MM.1S (cell line): Measurements from ENCODE around the gene AK8.

Experiments used
- DNase-seq: peaks from one replicate; pipeline ENCODE4 v3.0.0-alpha.2; 2015
- H2AFZ ChIP-seq: fragments of 300-600 bp; sonication (generic); 2 replicates; pipeline ENCODE4 v1.6.0; 2016; ENCODE audit warnings: antibody characterized with exemption, low read length
- H3F3A ChIP-seq: fragments of 300-600 bp; sonication (generic); 2 replicates; pipeline ENCODE4 v1.6.1; 2016; ENCODE audit warnings: mild to moderate bottlenecking, antibody characterized with exemption, low read length, moderate library complexity, mixed read lengths; ENCODE audit not compliant: insufficient read depth
- H3K27ac ChIP-seq: fragments of 300-600 bp; sonication (generic); 2 replicates; pipeline ENCODE4 v1.5.1; 2016; ENCODE audit warnings: mild to moderate bottlenecking, low read length
- H3K27me3 ChIP-seq: fragments of 300-600 bp; sonication (generic); replicated peaks from 2 replicates; pipeline ENCODE4 v1.6.0; 2016; ENCODE audit warnings: low read length; ENCODE audit not compliant: insufficient read depth
- H3K36me3 ChIP-seq: fragments of 300-600 bp; sonication (generic); replicated peaks from 2 replicates; pipeline ENCODE4 v1.6.1; 2016; ENCODE audit warnings: mild to moderate bottlenecking, low read length, mixed read lengths; ENCODE audit not compliant: insufficient read depth
- H3K4me1 ChIP-seq: fragments of 300-600 bp; sonication (generic); 2 replicates; pipeline ENCODE4 v1.6.1; 2016; ENCODE audit warnings: low read length, mixed read lengths
- H3K4me2 ChIP-seq: fragments of 300-600 bp; sonication (generic); 2 replicates; pipeline ENCODE4 v1.6.0; 2016; ENCODE audit warnings: low read depth, low read length
- H3K4me3 ChIP-seq: fragments of 300-600 bp; sonication (generic); 2 replicates; pipeline ENCODE4 v1.5.1; 2016; ENCODE audit warnings: low read length, mixed read lengths
- H3K79me2 ChIP-seq: fragments of 300-600 bp; sonication (generic); 2 replicates; pipeline ENCODE4 v1.6.1; 2016; ENCODE audit warnings: mixed run types, low read length, mixed read lengths
- H3K9ac ChIP-seq: fragments of 300-600 bp; sonication (generic); 2 replicates; pipeline ENCODE4 v1.6.1; 2016; ENCODE audit warnings: low read length, mixed read lengths
- H3K9me2 ChIP-seq: fragments of 300-600 bp; sonication (generic); replicated peaks from 2 replicates; pipeline ENCODE4 v1.6.1; 2016; ENCODE audit warnings: mild to moderate bottlenecking, low read length, mixed read lengths; ENCODE audit not compliant: insufficient read depth
- H3K9me3 ChIP-seq: fragments of 300-600 bp; sonication (generic); replicated peaks from 2 replicates; pipeline ENCODE4 v1.6.1; 2016; ENCODE audit warnings: mild to moderate bottlenecking, low read length, mixed read lengths; ENCODE audit not compliant: insufficient read depth
- H4K20me1 ChIP-seq: fragments of 300-600 bp; sonication (generic); 2 replicates; pipeline ENCODE4 v1.6.1; 2016; ENCODE audit warnings: mild to moderate bottlenecking, low read length, moderate library complexity, mixed read lengths; ENCODE audit not compliant: insufficient read depth
- EZH2 ChIP-seq: fragments of 300-600 bp; sonication (generic); optimal IDR thresholded peaks from 2 replicates; pipeline ENCODE3; 2017; ENCODE audit warnings: low read depth, mild to moderate bottlenecking, antibody characterized with exemption, low read length, mixed read lengths
- EZH2phosphoT487 ChIP-seq: fragments of 300-600 bp; sonication (generic); IDR thresholded peaks from 2 replicates; pipeline ENCODE4 v1.6.1; 2018; ENCODE audit warnings: antibody characterized with exemption, low read length
- TF ChIP-seq, protein P1 (sequence below): fragments of 300-600 bp; sonication (generic); IDR thresholded peaks from 2 replicates; pipeline ENCODE4 v1.5.1; 2016; ENCODE audit warnings: antibody characterized with exemption, low read length, mixed read lengths

Gene AK8

DNA sequence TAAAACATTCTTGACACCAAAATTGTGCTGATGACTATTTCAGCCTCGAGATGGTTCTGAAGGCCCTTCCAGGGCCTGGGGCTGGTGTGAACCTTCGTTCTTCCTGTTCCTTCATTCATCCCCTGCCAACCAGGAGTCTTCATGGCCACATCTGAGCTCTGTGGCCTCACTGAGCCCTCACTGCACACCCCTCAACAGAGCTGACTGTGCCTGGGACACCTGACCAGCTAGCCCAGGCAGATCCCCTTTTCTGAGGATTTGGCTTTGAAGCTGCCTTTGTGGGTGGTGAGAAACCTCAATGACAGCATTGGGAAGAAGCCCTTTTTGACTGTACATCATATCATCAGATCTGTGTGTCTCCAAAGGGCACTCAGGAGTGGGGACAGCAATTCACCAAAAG, 13.8 kb downstream of the AK8 start:
- Histone ChIP-seq H3K9me2 (no peaks in the 10 kb centered on the region), H3K27ac (no peak overlapping the region), H3K27me3 (peaks cover 59% of the 10 kb centered on the region), H3K9me3 (no peaks in the 10 kb centered on the region), H3K4me1 (no peaks in the 10 kb centered on the region), H3K4me2 (no peak overlapping the region), H3K9ac (no peak overlapping the region), H3F3A (no peaks in the 10 kb centered on the region), H4K20me1 (no peaks in the 10 kb centered on the region), H2AFZ (no peak overlapping the region), H3K4me3 (no peak overlapping the region), H3K36me3 (no peaks in the 10 kb centered on the region), H3K79me2 (no peaks in the 10 kb centered on the region)
- no peak for TF ChIP-seq EZH2
- TF ChIP-seq EZH2phosphoT487 = no peak
- TF ChIP-seq, protein P1, sequence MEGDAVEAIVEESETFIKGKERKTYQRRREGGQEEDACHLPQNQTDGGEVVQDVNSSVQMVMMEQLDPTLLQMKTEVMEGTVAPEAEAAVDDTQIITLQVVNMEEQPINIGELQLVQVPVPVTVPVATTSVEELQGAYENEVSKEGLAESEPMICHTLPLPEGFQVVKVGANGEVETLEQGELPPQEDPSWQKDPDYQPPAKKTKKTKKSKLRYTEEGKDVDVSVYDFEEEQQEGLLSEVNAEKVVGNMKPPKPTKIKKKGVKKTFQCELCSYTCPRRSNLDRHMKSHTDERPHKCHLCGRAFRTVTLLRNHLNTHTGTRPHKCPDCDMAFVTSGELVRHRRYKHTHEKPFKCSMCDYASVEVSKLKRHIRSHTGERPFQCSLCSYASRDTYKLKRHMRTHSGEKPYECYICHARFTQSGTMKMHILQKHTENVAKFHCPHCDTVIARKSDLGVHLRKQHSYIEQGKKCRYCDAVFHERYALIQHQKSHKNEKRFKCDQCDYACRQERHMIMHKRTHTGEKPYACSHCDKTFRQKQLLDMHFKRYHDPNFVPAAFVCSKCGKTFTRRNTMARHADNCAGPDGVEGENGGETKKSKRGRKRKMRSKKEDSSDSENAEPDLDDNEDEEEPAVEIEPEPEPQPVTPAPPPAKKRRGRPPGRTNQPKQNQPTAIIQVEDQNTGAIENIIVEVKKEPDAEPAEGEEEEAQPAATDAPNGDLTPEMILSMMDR = no peak
- DNase-seq = no peak

DNA sequence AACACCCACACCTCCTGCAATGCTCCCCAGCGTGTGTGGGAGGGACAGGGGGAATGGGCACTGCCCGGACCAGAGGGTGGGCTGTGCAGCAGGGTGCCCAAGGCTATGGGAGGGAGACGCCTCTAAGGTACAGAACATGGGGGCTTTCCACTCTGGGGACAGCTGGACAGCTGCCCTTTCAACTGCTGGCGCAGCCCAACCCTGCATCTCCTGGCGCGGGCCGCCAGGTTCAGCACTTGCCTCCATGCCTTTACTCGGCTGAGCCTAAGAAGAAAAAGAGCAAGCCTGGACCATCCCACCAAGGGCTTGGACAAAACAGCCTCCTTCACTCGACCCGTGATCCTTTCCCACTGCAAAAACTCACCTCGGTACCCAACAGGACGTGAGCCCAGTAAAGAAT, 15.0 kb downstream of the AK8 start:
- no peak overlapping the region for H3K9ac ChIP-seq
- H3K79me2 ChIP-seq = no peaks in the 10 kb centered on the region
- H3K4me1 ChIP-seq = no peaks in the 10 kb centered on the region
- no peaks in the 10 kb centered on the region for H3K9me2 ChIP-seq
- H3K4me2 ChIP-seq = no peak overlapping the region
- DNase-seq = no peak
- H3K4me3 ChIP-seq = no peak overlapping the region
- H3K27me3 ChIP-seq = peaks cover 69% of the 10 kb centered on the region
- no peaks in the 10 kb centered on the region for H3K36me3 ChIP-seq
- no peaks in the 10 kb centered on the region for H3F3A ChIP-seq
- H4K20me1 ChIP-seq = no peaks in the 10 kb centered on the region
- H3K9me3 ChIP-seq = no peaks in the 10 kb centered on the region
- no peak overlapping the region for H2AFZ ChIP-seq
- H3K27ac ChIP-seq = no peak overlapping the region
- TF ChIP-seq EZH2phosphoT487 = no peak

DNA sequence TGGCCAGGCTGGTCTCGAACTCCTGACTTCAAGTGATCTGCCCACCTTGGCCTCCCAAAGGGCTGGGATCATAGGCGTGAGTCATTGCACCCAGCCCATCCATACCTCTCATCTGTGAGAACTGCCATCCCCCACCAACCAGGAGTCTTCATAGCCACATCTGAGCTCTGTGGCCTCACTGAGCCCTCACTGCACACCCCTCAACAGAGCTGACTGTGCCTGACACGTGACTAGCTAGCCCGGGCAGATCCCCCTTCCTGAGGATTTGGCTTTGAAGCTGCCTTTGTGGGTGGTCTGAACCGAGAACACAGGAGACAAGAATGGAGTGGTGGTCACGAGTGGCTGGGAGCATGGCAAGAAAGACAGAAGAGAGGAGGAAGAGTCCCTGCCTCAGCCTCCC, 15.6 kb downstream of the AK8 start:
- DNase-seq = no peak
- Histone ChIP-seq H3K9me3 (no peaks in the 10 kb centered on the region), H3F3A (no peaks in the 10 kb centered on the region), H3K9me2 (no peaks in the 10 kb centered on the region), H3K27ac (no peak overlapping the region), H3K36me3 (no peaks in the 10 kb centered on the region), H2AFZ (no peak overlapping the region), H3K4me2 (no peak overlapping the region), H3K9ac (no peak overlapping the region), H4K20me1 (no peaks in the 10 kb centered on the region), H3K27me3 (peaks cover 69% of the 10 kb centered on the region), H3K79me2 (no peaks in the 10 kb centered on the region), H3K4me3 (no peak overlapping the region), H3K4me1 (no peaks in the 10 kb centered on the region)
- TF ChIP-seq EZH2phosphoT487 (no peak), EZH2 (no peak)
- TF ChIP-seq, protein P1 = no peak

DNA sequence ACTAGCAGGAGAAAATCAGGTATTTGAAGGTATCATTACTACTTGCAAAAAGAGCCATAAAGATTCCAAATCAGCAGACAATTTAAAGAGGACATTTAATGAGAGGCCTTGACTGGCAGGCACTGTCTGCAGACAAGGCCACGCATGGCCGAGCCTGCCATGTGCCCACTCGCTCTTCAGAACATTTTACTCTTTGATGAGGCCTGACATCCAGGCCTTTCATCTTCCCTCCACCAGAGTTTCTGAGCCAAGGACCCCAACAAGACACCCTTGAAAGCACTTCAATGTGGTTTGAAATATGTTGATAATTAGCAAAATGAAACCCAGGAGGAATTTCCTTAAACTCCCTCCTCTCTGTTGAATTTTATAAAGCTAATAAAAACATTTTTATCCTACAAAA, 16.4 kb downstream of the AK8 start:
- H3K4me3 ChIP-seq = no peak overlapping the region
- H3K27ac ChIP-seq = no peak overlapping the region
- no peaks in the 10 kb centered on the region for H3K4me1 ChIP-seq
- no peaks in the 10 kb centered on the region for H3K36me3 ChIP-seq
- TF ChIP-seq EZH2phosphoT487 = no peak
- TF ChIP-seq, protein P1 = no peak
- TF ChIP-seq EZH2 = no peak
- no peak overlapping the region for H2AFZ ChIP-seq
- H3K79me2 ChIP-seq = no peaks in the 10 kb centered on the region
- DNase-seq = no peak
- H3K9me2 ChIP-seq = no peaks in the 10 kb centered on the region
- no peak overlapping the region for H3K4me2 ChIP-seq
- H3K9me3 ChIP-seq = no peaks in the 10 kb centered on the region
- no peaks in the 10 kb centered on the region for H4K20me1 ChIP-seq
- no peak overlapping the region for H3K9ac ChIP-seq
- peaks cover 75% of the 10 kb centered on the region for H3K27me3 ChIP-seq
- no peaks in the 10 kb centered on the region for H3F3A ChIP-seq
